22Rv1 (cell line): ENCODE measurements around the gene MTREX.

Experiments
- ZFX ChIP-seq: fragments of 450-650 bp; IDR thresholded peaks from 2 replicates; pipeline ENCODE4 v1.6.1; 2017; ENCODE audit warnings: antibody characterized with exemption, borderline replicate concordance
- TF ChIP-seq, protein P1 (sequence below): fragments of 450-650 bp; IDR thresholded peaks from 2 replicates; pipeline ENCODE4 v1.5.1; 2017; ENCODE audit warnings: mild to moderate bottlenecking

DNA sequence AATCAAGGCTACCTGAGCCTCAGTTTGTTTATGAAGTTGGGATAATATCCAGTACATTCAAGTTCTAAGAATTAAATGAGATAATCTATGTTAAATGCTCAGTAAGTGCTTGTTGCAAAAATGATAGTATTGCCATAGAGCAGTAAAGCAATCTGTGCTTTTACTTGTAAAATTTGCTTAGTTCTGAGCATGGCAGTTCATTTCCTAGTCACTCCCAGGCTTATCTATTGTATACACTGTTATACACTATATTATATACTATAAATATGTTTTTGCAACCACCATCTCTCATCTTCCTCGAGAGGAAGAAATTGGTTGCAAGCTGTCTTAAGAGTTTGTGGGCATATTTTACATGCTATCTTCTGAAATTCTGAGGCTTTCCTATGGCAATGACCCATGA is 63.4 kb downstream of the MTREX start:
- TF ChIP-seq, protein P1, sequence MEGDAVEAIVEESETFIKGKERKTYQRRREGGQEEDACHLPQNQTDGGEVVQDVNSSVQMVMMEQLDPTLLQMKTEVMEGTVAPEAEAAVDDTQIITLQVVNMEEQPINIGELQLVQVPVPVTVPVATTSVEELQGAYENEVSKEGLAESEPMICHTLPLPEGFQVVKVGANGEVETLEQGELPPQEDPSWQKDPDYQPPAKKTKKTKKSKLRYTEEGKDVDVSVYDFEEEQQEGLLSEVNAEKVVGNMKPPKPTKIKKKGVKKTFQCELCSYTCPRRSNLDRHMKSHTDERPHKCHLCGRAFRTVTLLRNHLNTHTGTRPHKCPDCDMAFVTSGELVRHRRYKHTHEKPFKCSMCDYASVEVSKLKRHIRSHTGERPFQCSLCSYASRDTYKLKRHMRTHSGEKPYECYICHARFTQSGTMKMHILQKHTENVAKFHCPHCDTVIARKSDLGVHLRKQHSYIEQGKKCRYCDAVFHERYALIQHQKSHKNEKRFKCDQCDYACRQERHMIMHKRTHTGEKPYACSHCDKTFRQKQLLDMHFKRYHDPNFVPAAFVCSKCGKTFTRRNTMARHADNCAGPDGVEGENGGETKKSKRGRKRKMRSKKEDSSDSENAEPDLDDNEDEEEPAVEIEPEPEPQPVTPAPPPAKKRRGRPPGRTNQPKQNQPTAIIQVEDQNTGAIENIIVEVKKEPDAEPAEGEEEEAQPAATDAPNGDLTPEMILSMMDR: no peak
- TF ChIP-seq ZFX: no peak
